ENCODE measurements around the gene SERPINB2.
A peak's percentile ranks its signal among the peaks of the same experiment; 100 is the strongest.
"Not testable (repeated sequence)": the region's sequence is repeated elsewhere in the genome, so short reads cannot be mapped to it uniquely, and the experiment has no call there.

The SERPINB2 gene

GRCh38 chr18:63936932-63937393, 49.5 kb downstream of the SERPINB2 start:
- H2BK12ac ChIP-seq (ENCODE audit: low read length in 2 of 2), result no peak overlapping the region
- no peak for DNase-seq
- no peak overlapping the region for H3K18ac ChIP-seq (ENCODE audit: low read depth in 1 of 2, low read length in 2 of 2)
- peak overlapping the region; percentile 39 for H2BK120ac ChIP-seq (ENCODE audit: low read depth, low read length)
- H3K4me3 ChIP-seq (ENCODE audit: insufficient read depth in 1 of 2, low read depth in 1 of 2, low read length in 2 of 2), result peak overlapping the region; percentile 61 to 91
- WGBS, result 51% methylated on average over 19 of the region's 19 CpGs
- H3K4ac ChIP-seq (ENCODE audit: low read depth in 1 of 2, low read length in 2 of 2), result no peak overlapping the region
- H2AK5ac ChIP-seq (ENCODE audit: low read length, severe bottlenecking), result no peak overlapping the region
- no peak overlapping the region for H2BK15ac ChIP-seq (ENCODE audit: low read depth, poor library complexity, severe bottlenecking)
- peak overlapping the region; percentile 97 for H2AFZ ChIP-seq (ENCODE audit: low read depth, low read length)
- H3K4me2 ChIP-seq (ENCODE audit: low read length, poor library complexity, severe bottlenecking), result peak overlapping the region; percentile 99
- no peak overlapping the region for H2BK5ac ChIP-seq (ENCODE audit: low read depth, low read length, poor library complexity, severe bottlenecking)
- H4K91ac ChIP-seq (ENCODE audit: low read length), result peak overlapping the region; percentile 41
- H3K27me3 ChIP-seq (ENCODE audit: control insufficient read depth in 1 of 2, insufficient read depth in 1 of 2, low read length in 2 of 2), result no peaks in the 10 kb centered on the region
- no peak overlapping the region for H3K14ac ChIP-seq (ENCODE audit: low read length in 2 of 2)
- no peaks in the 10 kb centered on the region for H3K36me3 ChIP-seq (ENCODE audit: control insufficient read depth in 1 of 2, insufficient read depth in 2 of 2, low read depth in 1 of 2, low read length in 2 of 2)
- H3K27ac ChIP-seq (ENCODE audit: low read length, poor library complexity, severe bottlenecking), result no peak overlapping the region
- H3K9ac ChIP-seq (ENCODE audit: low read length), result peak overlapping the region; percentile 86
- no peaks in the 10 kb centered on the region for H3K79me1 ChIP-seq (replicated peaks; ENCODE audit: low read length, poor library complexity, severe bottlenecking)
- peak overlapping the region in 1 of 2 experiments; percentile 15 for H3K23ac ChIP-seq (ENCODE audit: low read length in 2 of 2)
- peak overlapping the region; percentile 74 for H4K8ac ChIP-seq (ENCODE audit: low read length)
- no peaks in the 10 kb centered on the region for H3K9me3 ChIP-seq (ENCODE audit: control insufficient read depth, low read length)
- H3K4me1 ChIP-seq (ENCODE audit: control insufficient read depth, insufficient read depth, low read depth, low read length), result peaks cover 9% of the 10 kb centered on the region

GRCh38 chr18:63940008-63940407, 52.5 kb downstream of the SERPINB2 start:
- Histone ChIP-seq H3K79me1 (replicated peaks; ENCODE audit: low read length, poor library complexity, severe bottlenecking) (no peaks in the 10 kb centered on the region), H2BK5ac (ENCODE audit: low read depth, low read length, poor library complexity, severe bottlenecking) (no peak overlapping the region), H3K4me2 (ENCODE audit: low read length, poor library complexity, severe bottlenecking) (no peak overlapping the region), H3K27me3 (ENCODE audit: control insufficient read depth in 1 of 2, insufficient read depth in 1 of 2, low read length in 2 of 2) (no peaks in the 10 kb centered on the region), H2BK15ac (ENCODE audit: low read depth, poor library complexity, severe bottlenecking) (no peak overlapping the region), H3K9ac (ENCODE audit: low read length) (no peak overlapping the region), H3K4ac (ENCODE audit: low read depth in 1 of 2, low read length in 2 of 2) (no peak overlapping the region), H3K18ac (ENCODE audit: low read depth in 1 of 2, low read length in 2 of 2) (no peak overlapping the region), H3K23ac (ENCODE audit: low read length in 2 of 2) (no peak overlapping the region), H4K8ac (ENCODE audit: low read length) (no peak overlapping the region), H2BK120ac (ENCODE audit: low read depth, low read length) (no peak overlapping the region), H2AK5ac (ENCODE audit: low read length, severe bottlenecking) (no peak overlapping the region), H3K36me3 (ENCODE audit: control insufficient read depth in 1 of 2, insufficient read depth in 2 of 2, low read depth in 1 of 2, low read length in 2 of 2) (no peaks in the 10 kb centered on the region), H3K27ac (ENCODE audit: low read length, poor library complexity, severe bottlenecking) (no peak overlapping the region), H3K4me1 (ENCODE audit: control insufficient read depth, insufficient read depth, low read depth, low read length) (peaks cover 9% of the 10 kb centered on the region), H3K14ac (ENCODE audit: low read length in 2 of 2) (no peak overlapping the region), H3K9me3 (ENCODE audit: control insufficient read depth, low read length) (no peaks in the 10 kb centered on the region), H2BK12ac (ENCODE audit: low read length in 2 of 2) (no peak overlapping the region), H4K91ac (ENCODE audit: low read length) (no peak overlapping the region), H3K4me3 (ENCODE audit: insufficient read depth in 1 of 2, low read depth in 1 of 2, low read length in 2 of 2) (no peak overlapping the region), H2AFZ (ENCODE audit: low read depth, low read length) (no peak overlapping the region)
- 95% methylated on average over 8 of the region's 8 CpGs for WGBS
- DNase-seq, result no peak

DNA sequence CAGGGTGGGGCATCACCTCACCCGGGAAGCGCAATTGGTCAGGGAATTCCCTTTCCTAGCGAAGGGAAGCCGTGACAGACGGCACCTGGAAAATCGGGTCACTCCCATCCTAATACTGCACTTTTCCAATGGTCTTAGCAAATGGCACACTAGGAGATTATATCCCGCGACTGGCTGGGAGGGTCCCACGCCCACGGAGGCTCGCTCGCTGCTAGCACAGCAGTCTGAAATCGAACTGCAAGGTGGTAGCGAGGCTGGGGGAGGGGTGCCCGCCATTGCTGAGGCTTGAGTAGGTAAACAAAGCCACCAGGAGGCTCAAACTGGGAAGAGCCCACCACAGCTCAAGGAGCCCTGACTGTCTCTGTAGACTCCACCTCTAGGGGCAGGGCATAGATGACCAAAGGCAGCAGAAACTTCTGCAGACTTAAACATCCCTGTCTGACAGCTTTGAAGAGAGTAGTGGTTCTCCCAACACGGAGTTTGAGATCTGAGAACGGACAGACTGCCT, 53.1 kb downstream of the SERPINB2 start:
- H2BK12ac ChIP-seq (ENCODE audit: low read length in 2 of 2); DNase-seq; H2BK5ac ChIP-seq (ENCODE audit: low read depth, low read length, poor library complexity, severe bottlenecking); H3K79me1 ChIP-seq (replicated peaks; ENCODE audit: low read length, poor library complexity, severe bottlenecking); H2BK15ac ChIP-seq (ENCODE audit: low read depth, poor library complexity, severe bottlenecking); H2AFZ ChIP-seq (ENCODE audit: low read depth, low read length); H3K27ac ChIP-seq (ENCODE audit: low read length, poor library complexity, severe bottlenecking); H3K14ac ChIP-seq (ENCODE audit: low read length in 2 of 2); H3K23ac ChIP-seq (ENCODE audit: low read length in 2 of 2); H2BK120ac ChIP-seq (ENCODE audit: low read depth, low read length); H3K4me2 ChIP-seq (ENCODE audit: low read length, poor library complexity, severe bottlenecking); H3K36me3 ChIP-seq (ENCODE audit: control insufficient read depth in 1 of 2, insufficient read depth in 2 of 2, low read depth in 1 of 2, low read length in 2 of 2); H4K8ac ChIP-seq (ENCODE audit: low read length); H2AK5ac ChIP-seq (ENCODE audit: low read length, severe bottlenecking); H3K4me3 ChIP-seq (ENCODE audit: insufficient read depth in 1 of 2, low read depth in 1 of 2, low read length in 2 of 2); H3K18ac ChIP-seq (ENCODE audit: low read depth in 1 of 2, low read length in 2 of 2); H3K4me1 ChIP-seq (ENCODE audit: control insufficient read depth, insufficient read depth, low read depth, low read length); H3K9ac ChIP-seq (ENCODE audit: low read length); H4K91ac ChIP-seq (ENCODE audit: low read length); H3K27me3 ChIP-seq (ENCODE audit: control insufficient read depth in 1 of 2, insufficient read depth in 1 of 2, low read length in 2 of 2); H3K9me3 ChIP-seq (ENCODE audit: control insufficient read depth, low read length); H3K4ac ChIP-seq (ENCODE audit: low read depth in 1 of 2, low read length in 2 of 2): not testable (repeated sequence)
- WGBS, result 58% methylated on average over 17 of the region's 17 CpGs

DNA sequence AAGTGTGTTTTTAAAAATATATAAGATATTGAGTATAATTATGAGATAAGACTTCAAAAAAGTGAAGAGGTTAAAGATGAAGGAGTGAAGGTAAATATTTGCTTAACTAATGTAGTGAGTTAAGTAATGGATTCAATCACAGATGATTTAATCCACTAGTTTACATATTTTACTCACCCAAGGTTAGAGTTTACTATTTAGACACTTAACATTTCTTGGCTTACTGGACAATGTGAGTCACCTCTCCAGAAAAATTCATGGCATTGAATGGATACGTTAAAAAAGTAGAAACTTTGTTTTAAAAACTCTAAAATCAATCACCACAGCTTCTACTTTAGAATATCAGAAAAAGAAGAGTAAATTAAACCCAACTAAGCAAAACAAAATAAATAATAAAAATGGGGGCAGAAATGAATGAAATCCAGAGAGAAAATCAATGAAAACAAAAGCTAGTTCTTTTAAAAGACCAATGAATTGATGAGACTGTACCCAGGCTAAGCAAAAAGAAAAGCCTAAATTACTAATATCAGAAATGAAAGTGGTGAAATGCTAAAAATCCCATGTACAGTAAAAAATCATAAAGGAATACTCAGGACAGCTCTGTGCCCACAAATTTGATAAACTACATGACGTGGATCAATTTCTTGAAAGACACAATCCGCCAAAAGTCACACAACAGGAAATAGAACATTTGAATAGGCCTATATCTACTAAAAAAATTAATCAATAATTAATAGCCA, 59.7 kb downstream of the SERPINB2 start:
- H3K4me3 ChIP-seq (ENCODE audit: insufficient read depth in 1 of 2, low read depth in 1 of 2, low read length in 2 of 2), result no peak overlapping the region
- no CpG with 5 or more reads among the region's 3 CpGs for WGBS
- no peak overlapping the region for H3K23ac ChIP-seq (ENCODE audit: low read length in 2 of 2)
- H3K9ac ChIP-seq (ENCODE audit: low read length), result no peak overlapping the region
- H2AFZ ChIP-seq (ENCODE audit: low read depth, low read length), result no peak overlapping the region
- H3K27me3 ChIP-seq (ENCODE audit: control insufficient read depth in 1 of 2, insufficient read depth in 1 of 2, low read length in 2 of 2), result no peaks in the 10 kb centered on the region
- no peak overlapping the region for H2BK15ac ChIP-seq (ENCODE audit: low read depth, poor library complexity, severe bottlenecking)
- no peak overlapping the region for H2BK120ac ChIP-seq (ENCODE audit: low read depth, low read length)
- H2BK5ac ChIP-seq (ENCODE audit: low read depth, low read length, poor library complexity, severe bottlenecking), result no peak overlapping the region
- no peak overlapping the region for H3K4ac ChIP-seq (ENCODE audit: low read depth in 1 of 2, low read length in 2 of 2)
- H4K8ac ChIP-seq (ENCODE audit: low read length), result no peak overlapping the region
- no peak overlapping the region for H3K14ac ChIP-seq (ENCODE audit: low read length in 2 of 2)
- H3K18ac ChIP-seq (ENCODE audit: low read depth in 1 of 2, low read length in 2 of 2), result no peak overlapping the region
- H3K27ac ChIP-seq (ENCODE audit: low read length, poor library complexity, severe bottlenecking), result no peak overlapping the region
- H3K36me3 ChIP-seq (ENCODE audit: control insufficient read depth in 1 of 2, insufficient read depth in 2 of 2, low read depth in 1 of 2, low read length in 2 of 2), result no peaks in the 10 kb centered on the region
- no peaks in the 10 kb centered on the region for H3K9me3 ChIP-seq (ENCODE audit: control insufficient read depth, low read length)
- H2AK5ac ChIP-seq (ENCODE audit: low read length, severe bottlenecking), result no peak overlapping the region
- no peak overlapping the region for H4K91ac ChIP-seq (ENCODE audit: low read length)
- no peak overlapping the region for H3K4me2 ChIP-seq (ENCODE audit: low read length, poor library complexity, severe bottlenecking)
- peak; percentile 44 for DNase-seq
- H2BK12ac ChIP-seq (ENCODE audit: low read length in 2 of 2), result no peak overlapping the region
- H3K79me1 ChIP-seq (replicated peaks; ENCODE audit: low read length, poor library complexity, severe bottlenecking), result no peaks in the 10 kb centered on the region
- peaks cover 6% of the 10 kb centered on the region for H3K4me1 ChIP-seq (ENCODE audit: control insufficient read depth, insufficient read depth, low read depth, low read length)
